ENCODE data around the gene SPTBN5.

DNA sequence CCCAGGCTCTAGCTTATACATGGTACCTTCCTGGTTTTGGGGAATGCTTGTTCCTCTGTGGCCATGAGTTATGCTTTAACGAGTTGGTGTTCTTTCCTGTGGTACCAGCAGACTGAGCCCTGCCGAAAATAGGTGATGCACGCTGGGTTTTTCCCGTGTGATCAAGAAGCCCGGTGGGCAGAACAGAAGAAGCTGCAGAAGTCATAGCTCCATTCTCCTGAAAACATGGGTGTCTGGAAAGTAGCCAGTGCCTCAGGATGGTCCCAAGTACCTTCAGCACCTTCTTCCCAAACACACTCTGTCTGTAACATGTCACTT is 94.4 kb downstream of the SPTBN5 start:
- TF ChIP-seq, protein P1, sequence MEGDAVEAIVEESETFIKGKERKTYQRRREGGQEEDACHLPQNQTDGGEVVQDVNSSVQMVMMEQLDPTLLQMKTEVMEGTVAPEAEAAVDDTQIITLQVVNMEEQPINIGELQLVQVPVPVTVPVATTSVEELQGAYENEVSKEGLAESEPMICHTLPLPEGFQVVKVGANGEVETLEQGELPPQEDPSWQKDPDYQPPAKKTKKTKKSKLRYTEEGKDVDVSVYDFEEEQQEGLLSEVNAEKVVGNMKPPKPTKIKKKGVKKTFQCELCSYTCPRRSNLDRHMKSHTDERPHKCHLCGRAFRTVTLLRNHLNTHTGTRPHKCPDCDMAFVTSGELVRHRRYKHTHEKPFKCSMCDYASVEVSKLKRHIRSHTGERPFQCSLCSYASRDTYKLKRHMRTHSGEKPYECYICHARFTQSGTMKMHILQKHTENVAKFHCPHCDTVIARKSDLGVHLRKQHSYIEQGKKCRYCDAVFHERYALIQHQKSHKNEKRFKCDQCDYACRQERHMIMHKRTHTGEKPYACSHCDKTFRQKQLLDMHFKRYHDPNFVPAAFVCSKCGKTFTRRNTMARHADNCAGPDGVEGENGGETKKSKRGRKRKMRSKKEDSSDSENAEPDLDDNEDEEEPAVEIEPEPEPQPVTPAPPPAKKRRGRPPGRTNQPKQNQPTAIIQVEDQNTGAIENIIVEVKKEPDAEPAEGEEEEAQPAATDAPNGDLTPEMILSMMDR (IDR thresholded peaks at IDR 0.05; ENCODE audit: low read length), result no peak
- no peak for TF ChIP-seq EZH2 (IDR thresholded peaks at IDR 0.05; ENCODE audit: borderline replicate concordance, low read length)
